Trophoblast cell (in vitro differentiated cells and primary cell): ENCODE measurements around the gene AKAP7.

Source experiments
- DNase-seq, 2 donors: peaks; one replicate each; pipeline ENCODE4 v3.0.0-alpha.2; 2016
- H2AFZ ChIP-seq: 2 replicates; pipeline ENCODE4 v1.6.1; 2013; ENCODE audit warnings: low read length, moderate library complexity, mild to moderate bottlenecking; ENCODE audit not compliant: insufficient read depth, poor library complexity
- H2AK5ac ChIP-seq: 2 replicates; pipeline ENCODE4 v1.6.1; 2013; ENCODE audit warnings: mild to moderate bottlenecking, low read length
- H2BK120ac ChIP-seq: 2 replicates; pipeline ENCODE4 v1.6.1; 2013; ENCODE audit warnings: low read length, mild to moderate bottlenecking, moderate library complexity; ENCODE audit not compliant: insufficient read depth, poor library complexity
- H2BK12ac ChIP-seq: 2 replicates; pipeline ENCODE4 v1.6.1; 2013; ENCODE audit warnings: mild to moderate bottlenecking, low read length, moderate library complexity
- H2BK5ac ChIP-seq: 2 replicates; pipeline ENCODE4 v1.6.1; 2013; ENCODE audit warnings: low read length, low read depth, moderate library complexity, mild to moderate bottlenecking; ENCODE audit not compliant: poor library complexity
- H3K14ac ChIP-seq: 2 replicates; pipeline ENCODE4 v1.6.1; 2013; ENCODE audit warnings: mild to moderate bottlenecking, low read length
- H3K18ac ChIP-seq: 2 replicates; pipeline ENCODE4 v1.6.1; 2013; ENCODE audit warnings: mild to moderate bottlenecking, low read length
- H3K23ac ChIP-seq: 2 replicates; pipeline ENCODE4 v1.6.1; 2013; ENCODE audit warnings: low read length
- H3K27ac ChIP-seq: 2 replicates; pipeline ENCODE4 v1.5.1; 2013; ENCODE audit warnings: low read depth, mild to moderate bottlenecking, inconsistent platforms, low read length, moderate library complexity
- H3K27me3 ChIP-seq: 2 replicates; pipeline ENCODE4 v1.6.1; 2013; ENCODE audit warnings: inconsistent platforms, mild to moderate bottlenecking, low read length, moderate library complexity; ENCODE audit not compliant: insufficient read depth
- H3K36me3 ChIP-seq, 2 experiments: 1 replicate in 1 of 2; 2 replicates in 1 of 2; pipeline ENCODE4 v1.6.1; 2013; ENCODE audit warnings: low read length in 2 of 2, mild to moderate bottlenecking in 2 of 2, moderate library complexity in 1 of 2; ENCODE audit not compliant: insufficient read depth in 2 of 2, control insufficient read depth in 1 of 2
- H3K4ac ChIP-seq: 2 replicates; pipeline ENCODE4 v1.6.1; 2013; ENCODE audit warnings: low read depth, mild to moderate bottlenecking, low read length, moderate library complexity
- H3K4me1 ChIP-seq, 2 experiments: 1 replicate in 1 of 2; 2 replicates in 1 of 2; pipeline ENCODE4 v1.6.1; 2013; ENCODE audit warnings: low read length in 2 of 2, mild to moderate bottlenecking in 2 of 2, moderate library complexity in 1 of 2; ENCODE audit not compliant: insufficient read depth in 2 of 2, control insufficient read depth in 1 of 2
- H3K4me2 ChIP-seq: 2 replicates; pipeline ENCODE4 v1.6.1; 2013; ENCODE audit warnings: inconsistent platforms, mild to moderate bottlenecking, low read length, moderate library complexity
- H3K4me3 ChIP-seq: 2 replicates; pipeline ENCODE4 v1.5.1; 2013; ENCODE audit warnings: mild to moderate bottlenecking, low read depth, low read length, inconsistent platforms
- H3K79me1 ChIP-seq: one replicate; pipeline ENCODE4 v1.6.1; 2013; ENCODE audit warnings: low read length
- H3K79me2 ChIP-seq: 2 replicates; pipeline ENCODE4 v1.6.1; 2013; ENCODE audit warnings: low read length, mild to moderate bottlenecking; ENCODE audit not compliant: control insufficient read depth, insufficient read depth, poor library complexity
- H3K9ac ChIP-seq: 2 replicates; pipeline ENCODE4 v1.6.1; 2013; ENCODE audit warnings: mild to moderate bottlenecking, low read length
- H3K9me3 ChIP-seq: 2 replicates; pipeline ENCODE4 v1.6.1; 2013; ENCODE audit warnings: low read depth, mild to moderate bottlenecking, control low read depth, inconsistent platforms, low read length; ENCODE audit not compliant: insufficient read depth
- H4K12ac ChIP-seq: 2 replicates; pipeline ENCODE4 v1.6.1; 2013; ENCODE audit warnings: low read depth, mild to moderate bottlenecking, low read length, moderate library complexity
- H4K8ac ChIP-seq: 2 replicates; pipeline ENCODE4 v1.6.1; 2013; ENCODE audit warnings: low read depth, mild to moderate bottlenecking, low read length, moderate library complexity
- H4K91ac ChIP-seq: one replicate; pipeline ENCODE4 v1.6.1; 2013; ENCODE audit warnings: low read depth, mild to moderate bottlenecking, low read length, moderate library complexity
- WGBS: extraction: QIAGEN DNeasy Blood & Tissue Kit; methylation state at CpG from one replicate; pipeline ENCODE4 v1.1.7; 2013; ENCODE audit warnings: missing lambda C conversion rate; ENCODE audit not compliant: insufficient read length, insufficient coverage; ENCODE audit errors: extremely low coverage; 5-methylcytosine and 5-hydroxymethylcytosine counted together

The AKAP7 gene

GRCh38 chr6:131096786-131097185 lies 38.5 kb upstream of the AKAP7 start:
- no peak overlapping the region for H4K91ac ChIP-seq
- no peak overlapping the region for H3K4me3 ChIP-seq
- no peaks in the 10 kb centered on the region for H3K79me1 ChIP-seq
- H3K4me1 ChIP-seq, result no peaks in the 10 kb centered on the region
- no peak overlapping the region for H2AFZ ChIP-seq
- no peak overlapping the region for H3K9ac ChIP-seq
- H3K18ac ChIP-seq, result no peak overlapping the region
- H3K4ac ChIP-seq, result no peak overlapping the region
- no peak overlapping the region for H2BK12ac ChIP-seq
- no peaks in the 10 kb centered on the region for H3K27me3 ChIP-seq
- H2AK5ac ChIP-seq, result no peak overlapping the region
- H3K9me3 ChIP-seq, result no peaks in the 10 kb centered on the region
- H3K23ac ChIP-seq, result no peak overlapping the region
- WGBS, result no CpG with 5 or more reads among the region's 3 CpGs
- no peak for DNase-seq
- H4K12ac ChIP-seq, result no peak overlapping the region
- no peak overlapping the region for H2BK120ac ChIP-seq
- no peak overlapping the region for H2BK5ac ChIP-seq
- no peak overlapping the region for H3K14ac ChIP-seq
- H3K4me2 ChIP-seq, result no peak overlapping the region
- H3K36me3 ChIP-seq, result no peaks in the 10 kb centered on the region
- no peak overlapping the region for H3K27ac ChIP-seq
- no peaks in the 10 kb centered on the region for H3K79me2 ChIP-seq
- H4K8ac ChIP-seq, result no peak overlapping the region

- Histone ChIP-seq H2BK120ac (no peak overlapping the region), H3K36me3 (no peaks in the 10 kb centered on the region), H2BK5ac (no peak overlapping the region), H2AFZ (no peak overlapping the region), H4K12ac (no peak overlapping the region), H3K4me3 (no peak overlapping the region), H3K27ac (no peak overlapping the region), H3K4me2 (no peak overlapping the region), H4K8ac (no peak overlapping the region), H2AK5ac (no peak overlapping the region), H3K27me3 (no peaks in the 10 kb centered on the region), H4K91ac (no peak overlapping the region), H3K4ac (no peak overlapping the region), H3K79me2 (no peaks in the 10 kb centered on the region), H3K79me1 (no peaks in the 10 kb centered on the region), H3K4me1 (no peaks in the 10 kb centered on the region), H3K14ac (no peak overlapping the region), H3K9me3 (no peaks in the 10 kb centered on the region), H3K23ac (no peak overlapping the region), H3K18ac (no peak overlapping the region), H2BK12ac (no peak overlapping the region), H3K9ac (no peak overlapping the region)
- DNase-seq, result peak in 1 of 2 donors; percentile 53
- WGBS, result 100% methylated on average over 2 of the region's 5 CpGs
Observed at GRCh38 chr6:131101911-131102680, 33.2 kb upstream of the AKAP7 start.

- Histone ChIP-seq H3K9me3 (no peaks in the 10 kb centered on the region), H2BK12ac (no peak overlapping the region), H2BK5ac (no peak overlapping the region), H4K12ac (no peak overlapping the region), H3K9ac (no peak overlapping the region), H4K8ac (no peak overlapping the region), H3K27ac (no peak overlapping the region), H2AFZ (no peak overlapping the region), H3K79me2 (no peaks in the 10 kb centered on the region), H3K79me1 (no peaks in the 10 kb centered on the region), H3K36me3 (no peaks in the 10 kb centered on the region), H4K91ac (no peak overlapping the region), H3K23ac (no peak overlapping the region), H2AK5ac (no peak overlapping the region), H3K4me3 (no peak overlapping the region), H3K14ac (no peak overlapping the region), H3K4me2 (no peak overlapping the region), H3K4ac (no peak overlapping the region), H3K18ac (no peak overlapping the region), H3K27me3 (no peaks in the 10 kb centered on the region), H3K4me1 (no peaks in the 10 kb centered on the region), H2BK120ac (no peak overlapping the region)
- no CpG with 5 or more reads among the region's 4 CpGs for WGBS
- DNase-seq, result no peak
Observed at GRCh38 chr6:131103296-131103695, 32.0 kb upstream of the AKAP7 start.

- Histone ChIP-seq H3K4ac (no peak overlapping the region), H2AK5ac (no peak overlapping the region), H3K9ac (no peak overlapping the region), H2BK12ac (no peak overlapping the region), H3K27me3 (no peaks in the 10 kb centered on the region), H4K8ac (no peak overlapping the region), H3K27ac (no peak overlapping the region), H2AFZ (no peak overlapping the region), H3K36me3 (no peaks in the 10 kb centered on the region), H3K18ac (no peak overlapping the region), H3K14ac (no peak overlapping the region), H3K9me3 (no peaks in the 10 kb centered on the region), H3K4me1 (no peaks in the 10 kb centered on the region), H3K4me2 (no peak overlapping the region), H3K4me3 (no peak overlapping the region), H4K91ac (no peak overlapping the region), H2BK5ac (no peak overlapping the region), H4K12ac (no peak overlapping the region), H2BK120ac (no peak overlapping the region), H3K23ac (no peak overlapping the region), H3K79me1 (no peaks in the 10 kb centered on the region), H3K79me2 (no peaks in the 10 kb centered on the region)
- DNase-seq, result no peak
- no CpG with 5 or more reads among the region's 1 CpG for WGBS
Observed at GRCh38 chr6:131103901-131104300, 31.4 kb upstream of the AKAP7 start.
